Neuronal stem cell (in vitro differentiated cells): Measurements from ENCODE around the gene YIPF3. TPM values are rescaled to one million over a fixed set of nuclear protein-coding genes. Genes with fewer than 3 reads are reported as not detected.
"Not testable (repeated sequence)": the region's sequence is repeated elsewhere in the genome, so short reads cannot be mapped to it uniquely, and the experiment has no call there.

Experiments
- DNase-seq: peaks from one replicate; pipeline ENCODE4 v3.0.0-alpha.2; 2013; ENCODE audit warnings: low spot score
- H2AFZ ChIP-seq: one replicate; pipeline ENCODE4 v1.6.1; 2013; ENCODE audit warnings: mild to moderate bottlenecking, low read length, inconsistent platforms
- H2AK5ac ChIP-seq: 2 replicates; pipeline ENCODE4 v1.6.1; 2013; ENCODE audit warnings: low read depth, mild to moderate bottlenecking, inconsistent platforms, low read length, moderate library complexity, mixed read lengths
- H2BK120ac ChIP-seq: 2 replicates; pipeline ENCODE4 v1.6.1; 2013; ENCODE audit warnings: low read depth, mild to moderate bottlenecking, inconsistent platforms, low read length, moderate library complexity, mixed read lengths
- H2BK12ac ChIP-seq: one replicate; pipeline ENCODE4 v1.6.1; 2013; ENCODE audit warnings: low read length, inconsistent platforms
- H2BK15ac ChIP-seq: 2 replicates; pipeline ENCODE4 v1.6.1; 2013; ENCODE audit warnings: mild to moderate bottlenecking, low read length, inconsistent platforms, mixed read lengths
- H2BK5ac ChIP-seq: one replicate; pipeline ENCODE4 v1.6.1; 2013; ENCODE audit warnings: inconsistent platforms, mild to moderate bottlenecking, low read length, moderate library complexity
- H3K14ac ChIP-seq: one replicate; pipeline ENCODE4 v1.6.1; 2013; ENCODE audit warnings: low read length, inconsistent platforms
- H3K18ac ChIP-seq: 2 replicates; pipeline ENCODE4 v1.6.1; 2013; ENCODE audit warnings: low read length, inconsistent platforms
- H3K23ac ChIP-seq: 2 replicates; pipeline ENCODE4 v1.6.1; 2013; ENCODE audit warnings: low read depth, mild to moderate bottlenecking, mixed read lengths, low read length, inconsistent platforms; ENCODE audit not compliant: poor library complexity
- H3K27ac ChIP-seq: replicated peaks from 3 replicates; pipeline ENCODE4 v1.5.1; 2013; ENCODE audit warnings: low read length, inconsistent platforms
- H3K27me3 ChIP-seq, 3 experiments: 2 replicates each; pipeline ENCODE4 v1.6.1; 2013; ENCODE audit warnings: low read length in 3 of 3, mild to moderate bottlenecking in 2 of 3, inconsistent platforms in 1 of 3, low read depth in 1 of 3, mixed read lengths in 1 of 3, moderate library complexity in 1 of 3; ENCODE audit not compliant: control insufficient read depth in 3 of 3, insufficient read depth in 3 of 3
- H3K36me3 ChIP-seq, 2 donors: replicated peaks in 1 of 2; 2 replicates each; pipeline ENCODE4 v1.6.1; 2013; ENCODE audit warnings: low read length in 2 of 2; ENCODE audit not compliant: control insufficient read depth in 2 of 2, insufficient read depth in 2 of 2
- H3K4ac ChIP-seq: 2 replicates; pipeline ENCODE4 v1.6.1; 2013; ENCODE audit warnings: inconsistent platforms, mild to moderate bottlenecking, low read length, moderate library complexity
- H3K4me1 ChIP-seq, 2 donors: 1 replicate in 1 of 2; 2 replicates in 1 of 2; pipeline ENCODE4 v1.6.1; 2013; ENCODE audit warnings: low read length in 2 of 2, low read depth in 1 of 2; ENCODE audit not compliant: control insufficient read depth in 2 of 2, insufficient read depth in 1 of 2
- H3K4me2 ChIP-seq: one replicate; pipeline ENCODE4 v1.6.1; 2013; ENCODE audit warnings: mild to moderate bottlenecking, low read length, inconsistent platforms; ENCODE audit not compliant: insufficient read depth, poor library complexity, severe bottlenecking
- H3K4me3 ChIP-seq, 2 donors: 2 replicates each; pipeline ENCODE4 v1.5.1; 2013; ENCODE audit warnings: low read length in 2 of 2, mild to moderate bottlenecking in 2 of 2, inconsistent platforms in 1 of 2, moderate library complexity in 1 of 2
- H3K79me1 ChIP-seq: one replicate; pipeline ENCODE4 v1.6.1; 2013; ENCODE audit warnings: low read depth, mild to moderate bottlenecking, inconsistent platforms, low read length, moderate library complexity
- H3K9ac ChIP-seq: one replicate; pipeline ENCODE4 v1.6.1; 2013; ENCODE audit warnings: mild to moderate bottlenecking, low read depth, low read length, inconsistent platforms; ENCODE audit not compliant: poor library complexity
- H3K9me3 ChIP-seq, 2 donors: replicated peaks in 1 of 2; 2 replicates each; pipeline versions ENCODE3 to v1.6.1; 2013; ENCODE audit warnings: low read length in 2 of 2, mild to moderate bottlenecking in 2 of 2, inconsistent platforms in 1 of 2, low read depth in 1 of 2, mixed read lengths in 1 of 2, moderate library complexity in 1 of 2; ENCODE audit not compliant: control insufficient read depth in 2 of 2, insufficient read depth in 1 of 2
- H4K8ac ChIP-seq: one replicate; pipeline ENCODE4 v1.6.1; 2013; ENCODE audit warnings: low read depth, mild to moderate bottlenecking, inconsistent platforms, low read length, moderate library complexity
- H4K91ac ChIP-seq: one replicate; pipeline ENCODE4 v1.6.1; 2013; ENCODE audit warnings: low read length, low read depth, mild to moderate bottlenecking, inconsistent platforms; ENCODE audit not compliant: poor library complexity
- WGBS, 2 donors: extraction: QIAGEN DNeasy Blood & Tissue Kit; methylation state at CpG; one replicate each; pipeline ENCODE4 v1.1.7; 2013; ENCODE audit warnings: missing lambda C conversion rate in 2 of 2, mixed read lengths in 1 of 2; ENCODE audit not compliant: insufficient read length in 2 of 2, insufficient replicate concordance in 1 of 2; ENCODE audit errors: extremely low coverage in 2 of 2; 5-methylcytosine and 5-hydroxymethylcytosine counted together
- polyA plus RNA-seq, 2 experiments: library from polyadenylated mRNA; stranded (reverse); fragments of 200-250 nt; gene quantifications; one replicate each; pipeline ENCODE4 v1.2.3, GENCODE V29; 2013

The YIPF3 gene
- polyA plus RNA-seq (2013, experiment 1 of 2), result 77.3 TPM
- 75.2 TPM for polyA plus RNA-seq (2013, experiment 2 of 2)

DNA sequence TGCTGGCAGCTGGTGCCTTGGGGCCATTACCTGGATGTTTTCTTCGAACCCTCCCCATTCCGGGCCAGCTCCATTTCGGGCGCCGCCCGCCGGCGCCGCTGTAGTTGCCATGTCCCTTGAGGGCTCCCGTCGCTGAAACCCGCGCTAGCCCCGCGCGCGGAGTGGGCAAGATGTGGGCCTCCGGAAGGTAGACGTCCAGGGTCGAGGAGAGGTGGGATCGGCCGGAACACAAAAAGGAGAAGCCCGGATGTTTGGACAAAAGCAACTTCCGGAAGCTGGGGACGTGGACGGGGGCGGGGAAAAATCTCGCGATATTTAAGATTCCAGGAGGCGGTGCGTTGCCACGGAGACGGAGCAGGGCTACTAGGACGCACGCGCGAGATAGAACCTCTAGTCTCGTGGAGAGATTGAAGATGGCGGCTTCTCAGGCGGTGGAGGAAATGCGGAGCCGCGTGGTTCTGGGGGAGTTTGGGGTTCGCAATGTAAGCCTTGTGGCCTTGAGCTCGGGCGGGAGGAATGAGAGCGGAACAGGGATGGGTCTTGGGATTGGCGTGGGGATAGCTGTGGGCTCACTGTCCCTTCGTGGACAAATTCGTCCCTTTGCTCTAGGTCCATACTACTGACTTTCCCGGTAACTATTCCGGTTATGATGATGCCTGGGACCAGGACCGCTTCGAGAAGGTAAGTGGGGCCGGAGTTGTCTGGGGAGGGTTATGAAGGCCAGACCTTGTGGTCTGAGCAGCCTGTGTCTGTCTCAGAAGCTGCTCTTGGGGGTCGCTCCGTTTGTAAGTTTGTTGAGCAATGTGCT is at the start of gene YIPF3, which contains the start of gene POLR1C:
Gene YIPF3 (minus strand): TSS at position 230 of the 808 bp plus-strand sequence. CDS start 119 bp downstream, at position 111.
Gene POLR1C (plus strand): TSS at position 393 of the 808 bp plus-strand sequence. CDS start 21 bp downstream, at position 414.
- H2AK5ac ChIP-seq, result peak within 1 kb of the TSS; percentile 17
- H3K4ac ChIP-seq, result no peak within 1 kb of the TSS
- H2AFZ ChIP-seq, result peak within 1 kb of the TSS; percentile 86
- peak within 1 kb of the TSS; percentile 43 for H2BK5ac ChIP-seq
- H2BK120ac ChIP-seq, result no peak within 1 kb of the TSS
- peak within 1 kb of the TSS; percentile 73 for H3K14ac ChIP-seq
- no peak within 1 kb of the TSS for H2BK12ac ChIP-seq
- H3K27me3 ChIP-seq, result no peaks in the 10 kb centered on the region
- H3K36me3 ChIP-seq, result peaks cover 53 to 74% of the 10 kb centered on the region in 2 donors
- no peak within 1 kb of the TSS for H4K91ac ChIP-seq
- H3K27ac ChIP-seq, result peak within 1 kb of the TSS; percentile 14
- DNase-seq, result peak; percentile 98
- H3K4me3 ChIP-seq, result peak within 1 kb of the TSS; percentile 89 to 96
- H3K18ac ChIP-seq, result peak within 1 kb of the TSS; percentile 88
- H3K4me1 ChIP-seq, result peaks cover 8 to 10% of the 10 kb centered on the region in 2 donors
- peak within 1 kb of the TSS; percentile 83 for H3K4me2 ChIP-seq
- peak within 1 kb of the TSS; percentile 56 for H3K23ac ChIP-seq
- H3K9me3 ChIP-seq, result no peaks in the 10 kb centered on the region
- H4K8ac ChIP-seq, result no peak within 1 kb of the TSS
- no CpG with 5 or more reads among the region's 57 CpGs for WGBS, 2 donors
- H2BK15ac ChIP-seq, result no peak within 1 kb of the TSS
- peaks cover 15% of the 10 kb centered on the region for H3K79me1 ChIP-seq
- peak within 1 kb of the TSS; percentile 86 for H3K9ac ChIP-seq

DNA sequence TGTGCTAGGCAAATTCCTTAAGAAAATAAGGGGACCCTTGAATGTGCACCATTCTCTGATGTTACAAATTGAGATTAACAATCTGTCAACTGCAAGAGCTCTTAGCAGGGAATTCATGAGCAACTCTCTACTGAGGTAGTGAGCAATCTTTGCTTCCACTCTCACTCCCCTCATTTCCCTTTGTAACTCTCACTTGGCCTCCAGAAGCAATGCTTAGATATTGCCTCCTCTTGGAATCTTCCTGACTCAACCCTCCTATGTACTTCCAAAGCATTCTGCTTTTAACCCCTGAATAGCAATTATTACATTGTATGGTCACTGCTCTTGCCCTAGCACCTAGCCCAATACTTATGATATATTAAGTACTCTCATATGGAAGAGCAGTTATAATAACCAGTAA is 42.6 kb upstream of the YIPF3 start:
- no peak overlapping the region for H4K91ac ChIP-seq
- no peaks in the 10 kb centered on the region for H3K27me3 ChIP-seq
- H3K9ac ChIP-seq, result no peak overlapping the region
- H3K14ac ChIP-seq, result no peak overlapping the region
- H3K4ac ChIP-seq, result no peak overlapping the region
- H3K18ac ChIP-seq, result no peak overlapping the region
- H2AK5ac ChIP-seq, result no peak overlapping the region
- no peak overlapping the region for H3K4me2 ChIP-seq
- H3K36me3 ChIP-seq, result peaks cover 36 to 98% of the 10 kb centered on the region in 2 donors
- no peak overlapping the region for H4K8ac ChIP-seq
- H3K79me1 ChIP-seq, result no peaks in the 10 kb centered on the region
- H3K4me1 ChIP-seq, result no peaks in the 10 kb centered on the region
- H2BK15ac ChIP-seq, result no peak overlapping the region
- no peak overlapping the region for H2BK120ac ChIP-seq
- H3K4me3 ChIP-seq, result no peak overlapping the region
- no peak overlapping the region for H3K27ac ChIP-seq
- no peak overlapping the region for H2BK5ac ChIP-seq
- H2AFZ ChIP-seq, result no peak overlapping the region
- H3K23ac ChIP-seq, result no peak overlapping the region
- H2BK12ac ChIP-seq, result no peak overlapping the region
- H3K9me3 ChIP-seq, result no peaks in the 10 kb centered on the region
- no peak for DNase-seq

DNA sequence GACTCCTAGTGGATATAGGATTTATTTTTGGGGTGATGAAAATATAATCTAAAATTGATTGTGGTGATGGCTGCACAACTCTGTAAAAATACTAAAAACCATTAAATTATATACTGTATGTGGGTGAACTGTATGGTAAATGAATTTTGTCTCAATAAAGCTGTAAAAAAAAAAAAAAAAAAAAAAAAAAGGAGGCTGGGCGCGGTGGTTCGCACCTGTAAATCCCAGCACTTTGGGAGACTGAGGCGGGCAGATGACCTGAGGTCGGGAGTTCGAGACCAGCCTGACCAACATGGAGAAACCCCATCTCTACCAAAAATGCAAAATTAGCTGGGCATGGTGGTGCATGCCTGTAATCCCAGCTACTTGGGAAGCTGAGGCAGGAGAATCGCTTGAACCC is 40.9 kb upstream of the YIPF3 start:
- H3K79me1 ChIP-seq, H2AK5ac ChIP-seq, H4K8ac ChIP-seq, H3K9me3 ChIP-seq, H3K9ac ChIP-seq, H3K18ac ChIP-seq, H3K27ac ChIP-seq, DNase-seq, H2AFZ ChIP-seq, H3K4me3 ChIP-seq, H3K14ac ChIP-seq, H3K4me1 ChIP-seq, H3K4me2 ChIP-seq, H3K23ac ChIP-seq, H3K4ac ChIP-seq, H2BK15ac ChIP-seq, H3K27me3 ChIP-seq, H2BK120ac ChIP-seq, H4K91ac ChIP-seq, H2BK12ac ChIP-seq, H2BK5ac ChIP-seq: not testable (repeated sequence)
- H3K36me3 ChIP-seq, result peaks cover 39 to 96% of the 10 kb centered on the region in 2 donors
- WGBS, 2 donors, result no CpG with 5 or more reads among the region's 7 CpGs

DNA sequence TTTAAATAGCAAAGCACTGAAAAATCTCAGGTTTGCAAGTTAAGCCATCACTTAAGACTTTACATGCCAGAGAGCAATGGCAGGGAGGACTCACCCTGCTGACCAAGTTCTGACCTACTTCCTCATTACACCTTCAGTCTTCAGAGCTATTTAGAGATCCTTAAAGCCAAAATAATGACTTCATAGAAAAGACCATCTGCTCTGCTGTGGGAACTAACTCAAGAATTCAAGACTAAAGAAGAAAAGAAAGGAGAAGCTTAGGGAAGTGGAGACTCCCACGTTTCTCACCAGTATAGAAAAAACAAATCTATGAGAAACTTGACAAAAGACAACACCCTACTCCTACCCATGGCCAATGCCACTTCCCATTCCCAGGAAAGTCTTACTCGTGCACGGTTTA is 30.5 kb upstream of the YIPF3 start:
- H3K14ac ChIP-seq, result no peak overlapping the region
- no peak overlapping the region for H4K91ac ChIP-seq
- H3K4me1 ChIP-seq, result no peaks in the 10 kb centered on the region
- H2AFZ ChIP-seq, result no peak overlapping the region
- no peak overlapping the region for H2BK5ac ChIP-seq
- H2BK15ac ChIP-seq, result no peak overlapping the region
- H3K9me3 ChIP-seq, result no peaks in the 10 kb centered on the region
- no peak overlapping the region for H3K4me2 ChIP-seq
- WGBS, 2 donors, result no CpG with 5 or more reads among the region's 3 CpGs
- H2AK5ac ChIP-seq, result no peak overlapping the region
- H3K18ac ChIP-seq, result no peak overlapping the region
- no peak overlapping the region for H3K23ac ChIP-seq
- no peak overlapping the region for H2BK120ac ChIP-seq
- H3K9ac ChIP-seq, result no peak overlapping the region
- H3K4ac ChIP-seq, result no peak overlapping the region
- H3K27me3 ChIP-seq, result no peaks in the 10 kb centered on the region
- H3K79me1 ChIP-seq, result no peaks in the 10 kb centered on the region
- DNase-seq, result no peak
- H3K27ac ChIP-seq, result no peak overlapping the region
- H2BK12ac ChIP-seq, result no peak overlapping the region
- no peak overlapping the region for H4K8ac ChIP-seq
- peaks cover 33 to 98% of the 10 kb centered on the region in 2 donors for H3K36me3 ChIP-seq
- no peak overlapping the region for H3K4me3 ChIP-seq
